GM18505 (cell line): ENCODE measurements around the gene AMZ2.

Source experiments
- ATAC-seq: cut with Tn5 transposase; IDR thresholded peaks from one replicate; pipeline ENCODE4 v1.9.1; 2021; ENCODE audit not compliant: unreplicated experiment
- POLR2A ChIP-seq: IDR thresholded peaks from 4 replicates; pipeline ENCODE4 v1.6.1; 2011; ENCODE audit warnings: borderline replicate concordance; ENCODE audit not compliant: insufficient read depth, insufficient read length; ENCODE audit errors: extremely low read depth

The AMZ2 gene

GRCh38 chr17:68290268-68290954 is 42.6 kb downstream of the AMZ2 start:
- ATAC-seq, result no peak
- peak; percentile 27 for TF ChIP-seq POLR2A

- ATAC-seq, result peak; percentile 57
- TF ChIP-seq POLR2A, result peak; percentile 70
Measured at GRCh38 chr17:68290955-68291835, 43.4 kb downstream of the AMZ2 start, which contains the start of the genes ARSG and SLC16A6. Gene ARSG (plus strand): TSS chr17:68291495. CDS start chr17:68307494, 15,999 bp downstream. Gene SLC16A6 (minus strand): TSS chr17:68291127. CDS start chr17:68278320, 12,807 bp downstream.

DNA sequence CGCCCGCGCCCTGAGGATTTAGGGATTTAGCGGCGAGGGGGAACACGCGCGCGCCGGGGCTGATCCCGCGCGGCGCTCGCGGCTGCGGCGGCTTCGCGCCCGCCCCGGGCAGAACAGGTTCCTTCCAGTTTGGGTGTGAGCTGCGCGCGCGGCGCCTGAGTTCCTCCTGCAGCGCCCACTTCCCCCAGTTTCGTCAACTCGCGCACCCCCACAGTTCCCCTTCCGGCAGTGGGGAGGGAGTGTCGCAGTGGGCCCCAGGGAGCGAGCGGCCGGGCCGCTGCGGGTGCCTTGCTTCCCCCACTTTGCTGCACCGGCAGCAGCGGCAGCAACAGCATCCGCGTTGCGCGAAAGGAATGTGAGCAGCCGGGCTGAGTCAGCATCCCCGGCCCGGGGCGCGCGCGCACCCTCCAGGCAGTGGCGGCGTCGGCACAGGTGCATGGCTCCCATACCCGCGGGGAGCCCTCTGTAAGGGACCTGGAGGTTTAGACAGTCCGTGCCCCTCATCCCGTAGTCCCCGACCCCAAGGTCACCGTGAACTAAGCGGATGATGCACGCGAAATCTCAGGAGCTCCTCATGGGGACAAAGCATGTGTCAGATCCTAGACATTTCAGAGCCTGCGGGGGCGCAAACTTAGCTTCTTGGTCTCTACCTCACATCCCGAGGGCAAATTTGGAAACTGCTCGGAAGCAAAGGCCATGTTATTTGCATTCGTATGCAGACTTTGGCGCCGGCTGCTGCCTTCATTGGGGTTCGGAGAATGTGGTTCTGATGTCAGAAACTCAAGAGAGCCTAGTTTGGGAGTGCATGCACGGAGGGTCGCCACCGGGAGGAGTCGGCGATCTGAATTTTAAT is 44.2 kb downstream of the AMZ2 start:
- peak; percentile 61 for ATAC-seq
- TF ChIP-seq POLR2A, result peak; percentile 91

- no peak for TF ChIP-seq POLR2A
- no peak for ATAC-seq
Measured at GRCh38 chr17:68292689-68293040, 44.8 kb downstream of the AMZ2 start.

- no peak for ATAC-seq
- no peak for TF ChIP-seq POLR2A
Measured at GRCh38 chr17:68293490-68294195, 45.8 kb downstream of the AMZ2 start.

GRCh38 chr17:68294196-68294555 is 46.3 kb downstream of the AMZ2 start:
- TF ChIP-seq POLR2A, result no peak
- no peak for ATAC-seq

GRCh38 chr17:68294617-68295016 is 46.8 kb downstream of the AMZ2 start:
- no peak for ATAC-seq

GRCh38 chr17:68295086-68295485 is 47.2 kb downstream of the AMZ2 start:
- TF ChIP-seq POLR2A, result no peak

More at GRCh38 chr17:68294617-68295016, 46.8 kb downstream of the AMZ2 start:
- TF ChIP-seq POLR2A, result no peak

DNA sequence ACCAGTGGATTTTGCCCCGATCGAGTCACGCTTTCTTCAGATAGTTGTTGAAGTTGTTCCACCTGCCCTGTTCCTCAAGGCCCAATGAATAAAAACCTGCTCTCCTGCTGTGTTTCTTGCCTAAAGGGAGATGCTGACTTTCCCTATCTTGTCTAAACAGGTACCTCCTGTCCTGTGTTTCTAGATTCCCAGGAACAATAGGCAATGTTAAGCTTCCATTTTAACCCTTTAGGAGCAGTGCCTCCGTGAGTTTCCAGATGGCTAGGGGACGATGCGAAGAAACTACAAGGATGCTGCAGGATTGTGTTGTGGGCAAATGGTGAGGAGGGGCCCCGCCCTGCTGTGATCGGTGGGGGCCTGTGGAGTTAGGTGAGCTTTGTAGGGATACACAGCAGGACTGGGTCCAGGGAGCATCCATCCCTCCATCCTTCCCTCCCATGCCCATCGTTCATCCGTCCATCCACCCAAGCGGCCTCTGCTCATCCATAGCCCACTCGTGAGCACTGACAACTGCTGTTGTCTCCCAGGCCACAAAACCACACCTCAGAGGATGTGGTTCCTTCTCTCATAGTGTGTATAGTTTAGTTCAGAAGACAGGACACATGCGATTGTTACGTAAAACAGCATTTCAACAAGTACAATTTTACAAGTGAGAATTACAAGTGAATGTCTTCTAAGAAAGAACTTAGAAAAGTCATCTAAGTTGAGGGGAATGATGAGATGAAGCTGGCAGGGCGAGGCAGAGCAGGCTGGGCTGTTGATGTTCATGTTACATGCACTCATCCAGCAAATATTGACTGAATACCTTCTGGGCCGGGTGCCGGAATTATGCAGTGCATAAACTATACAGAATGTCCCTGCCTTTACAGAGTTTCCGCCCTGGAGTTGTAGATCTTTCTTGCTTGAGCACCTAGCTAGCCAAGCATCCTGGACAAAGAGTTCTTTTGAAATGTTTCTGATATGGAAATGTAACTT is 48.7 kb downstream of the AMZ2 start:
- no peak for TF ChIP-seq POLR2A
- no peak for ATAC-seq

More at GRCh38 chr17:68295086-68295485, 47.2 kb downstream of the AMZ2 start:
- no peak for ATAC-seq

- ATAC-seq, result no peak
- TF ChIP-seq POLR2A, result no peak
Measured at GRCh38 chr17:68297195-68297594, 49.4 kb downstream of the AMZ2 start.

DNA sequence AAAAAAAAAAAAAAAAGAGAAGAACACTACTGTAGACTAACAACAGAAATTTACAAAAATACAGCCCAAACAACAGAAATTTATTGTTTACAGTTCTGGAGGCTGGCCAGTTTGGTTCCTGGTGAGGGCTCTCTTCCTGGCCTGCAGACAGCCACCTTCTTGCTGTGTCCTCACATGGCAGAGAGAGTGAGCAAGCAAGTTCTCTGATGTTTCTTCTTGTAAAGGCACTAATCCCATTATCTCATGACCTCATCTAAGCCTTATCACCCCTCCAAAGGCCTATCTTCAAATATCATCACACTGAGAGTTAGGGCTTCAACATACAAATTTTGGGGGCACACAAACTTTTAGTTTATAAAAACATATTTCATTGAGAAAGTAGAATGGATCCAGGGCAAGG is 50.8 kb downstream of the AMZ2 start:
- no peak for ATAC-seq
- no peak for TF ChIP-seq POLR2A

- TF ChIP-seq POLR2A, result no peak
- ATAC-seq, result no peak
Measured at GRCh38 chr17:68299817-68300216, 52.0 kb downstream of the AMZ2 start.

- TF ChIP-seq POLR2A, result no peak
- ATAC-seq, result no peak
Measured at GRCh38 chr17:68301438-68301959, 53.7 kb downstream of the AMZ2 start.
